ENCODE data around the gene ABHD13. TPM values are rescaled to one million over a fixed set of nuclear protein-coding genes. Genes with fewer than 3 reads are reported as not detected.

Gene ABHD13
- total RNA-seq, 1 experiment from 2014 or later = 4.1 TPM

DNA sequence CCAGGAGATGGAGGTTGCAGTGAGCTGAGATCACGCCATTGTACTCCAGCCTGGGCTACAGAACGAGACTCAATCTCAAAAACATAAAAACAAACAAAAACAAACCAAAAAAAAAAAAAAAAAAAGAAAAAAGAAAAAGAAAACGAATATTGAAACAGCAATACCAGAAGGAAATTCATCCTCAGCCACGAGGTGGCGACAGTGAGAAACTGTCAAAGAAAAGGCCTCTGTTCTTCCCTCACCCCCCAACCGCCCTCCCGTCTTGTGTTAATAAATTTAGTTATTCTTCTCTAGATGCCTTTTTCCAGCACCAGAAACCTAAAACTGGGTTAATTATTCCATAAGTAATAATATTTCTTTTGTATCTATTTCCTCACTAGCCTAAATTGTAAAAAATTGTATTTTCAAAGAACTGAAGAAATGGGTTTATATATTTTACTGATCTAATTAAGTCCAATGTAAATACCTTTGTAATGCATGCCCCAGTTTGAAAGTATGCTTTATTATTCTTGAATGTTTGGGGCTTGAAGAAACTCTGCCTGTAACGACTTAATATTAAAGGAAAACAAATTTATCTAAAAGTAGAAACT is 41.4 kb upstream of the ABHD13 start:
- Histone ChIP-seq H3K36me3 (ENCODE audit: control insufficient read depth in 1 of 2, insufficient read depth in 2 of 2, low read length in 2 of 2) (no peaks in the 10 kb centered on the region), H3K4me1 (ENCODE audit: control insufficient read depth in 1 of 2, insufficient read depth in 2 of 2, low read length in 2 of 2) (no peaks in the 10 kb centered on the region), H4K20me1 (ENCODE audit: insufficient read depth) (no peaks in the 10 kb centered on the region), H3K4me3 (replicated peaks in 1 of 2; ENCODE audit: low read depth in 1 of 2, low read length in 2 of 2) (no peak overlapping the region), H3K9me2 (ENCODE audit: insufficient read depth) (no peaks in the 10 kb centered on the region), H3K9ac (ENCODE audit: low read length) (no peak overlapping the region), H3K79me2 (ENCODE audit: insufficient read depth, low read length) (no peaks in the 10 kb centered on the region), H3K27ac (ENCODE audit: low read depth, low read length) (no peak overlapping the region), H3K9me3 (ENCODE audit: control insufficient read depth in 1 of 2, insufficient read depth in 1 of 2, low read depth in 1 of 2, low read length in 2 of 2) (no peaks in the 10 kb centered on the region), H3K27me3 (ENCODE audit: insufficient read depth, low read length) (no peaks in the 10 kb centered on the region), H2AFZ (ENCODE audit: low read depth, low read length, poor library complexity, severe bottlenecking) (peak overlapping the region; percentile 97), H3K4me2 (ENCODE audit: low read length) (no peak overlapping the region)
- ChIA-PET RAD21 (ENCODE audit: low non-redundant PET in 1 of 2, low total read pairs in 2 of 2, uncharacterized antibody in 2 of 2, unreplicated experiment in 2 of 2) (no interaction called here), POLR2A (no interaction called here), CTCF (interaction anchor here (1.5 kb wide), 1 partner anchor 21 kb away, joined by 7 read pairs; no protein-coding TSS in a partner anchor)
- no TSS peak for BruUV-seq (replicated peaks)
- intact Hi-C loops (cut with micrococcal nuclease) = loop anchor here (5.0 kb wide), 2 partner anchors 331 to 721 kb away; no protein-coding TSS in a partner anchor
- DNase-seq (ENCODE audit: low read depth, low spot score) (peak; percentile 36), ATAC-seq (peak; percentile 78)
- TF ChIP-seq CTCF (IDR thresholded peaks at IDR 0.05 in 2 of 3, conservative IDR thresholded peaks at IDR 0.05 in 1 of 3; ENCODE audit: borderline replicate concordance in 1 of 3, insufficient read depth in 1 of 3, low read depth in 2 of 3, low read length in 2 of 3) = peak; percentile 26 to 68 (median 61); a peak in 5 of 6 replicates
- no peak for TF ChIP-seq EGR1 (IDR thresholded peaks at IDR 0.05; ENCODE audit: low read depth)
- no peak for TF ChIP-seq FOSL1 (IDR thresholded peaks at IDR 0.05; ENCODE audit: low read depth)
- peak; percentile 28; the same call in 1 of the 2 replicates for TF ChIP-seq RAD21 (IDR thresholded peaks at IDR 0.05; ENCODE audit: low read depth)
- no peak for TF ChIP-seq REST (IDR thresholded peaks at IDR 0.05; ENCODE audit: low read depth)
- TF ChIP-seq POLR2A (IDR thresholded peaks at IDR 0.05; ENCODE audit: borderline replicate concordance, extremely low read depth, insufficient read depth, insufficient read length) = no peak

Data from HCT116 (cell line).